Thyroid gland (tissue), 4 donors: ENCODE data around the gene PDXDC1.
"Not testable (repeated sequence)": the region's sequence is repeated elsewhere in the genome, so short reads cannot be mapped to it uniquely, and the experiment has no call there.

Experiments
- CTCF ChIP-seq, 6 experiments: fragments of 200-600 bp in 3 of 6; fragments of 450-650 bp in 3 of 6; sonication (generic) in 3 of 6; IDR thresholded peaks; one replicate each; pipeline ENCODE4 v1.5.1; 2016 to 2019; ENCODE audit warnings: antibody characterized with exemption in 6 of 6, mild to moderate bottlenecking in 2 of 6, inconsistent platforms in 1 of 6, moderate library complexity in 1 of 6
- POLR2A ChIP-seq, 2 donors: fragments of 450-650 bp; IDR thresholded peaks; one replicate each; pipeline ENCODE4 v1.6.1; 2017; ENCODE audit warnings: antibody characterized with exemption in 2 of 2, mild to moderate bottlenecking in 2 of 2, moderate library complexity in 1 of 2

- TF ChIP-seq CTCF, POLR2A (IDR thresholded peaks at IDR 0.05): not testable (repeated sequence)
These were observed 5.0 kb upstream of the PDXDC1 start for GRCh38 chr16:14969795-14970194.
